Umbilical cord (tissue), 2 donors: ENCODE measurements around the gene PIEZO2. TPM values are rescaled to one million over a fixed set of nuclear protein-coding genes. Genes with fewer than 3 reads are reported as not detected.
"Not testable (repeated sequence)": the region's sequence is repeated elsewhere in the genome, so short reads cannot be mapped to it uniquely, and the experiment has no call there.

ENCODE experiments used
- DNase-seq: peaks from one replicate; pipeline ENCODE4 v3.0.0-alpha.2; 2015; ENCODE audit warnings: low spot score
- total RNA-seq: library from RNA; depleted of rRNA; stranded (reverse); fragments of >200 nt; gene quantifications from one replicate; pipeline ENCODE4 v1.2.3, GENCODE V29; 2014; ENCODE audit warnings: low replicate concordance; ENCODE audit not compliant: insufficient read depth

Gene PIEZO2
- total RNA-seq, 1 donor from 2014 or later, result 37.3 TPM

GRCh38 chr18:11150271-11150615, 874 bp upstream of the PIEZO2 start:
- DNase-seq, result no peak

GRCh38 chr18:11148680-11149440, 509 bp downstream of the PIEZO2 start:
- DNase-seq, result no peak

GRCh38 chr18:11147962-11148679, 1.2 kb downstream of the PIEZO2 start:
- DNase-seq, result no peak

GRCh38 chr18:11147371-11147951, 1.9 kb downstream of the PIEZO2 start:
- no peak for DNase-seq

- no peak for DNase-seq
Measured at GRCh38 chr18:11146947-11147345, 2.4 kb downstream of the PIEZO2 start.

- no peak for DNase-seq
Measured at GRCh38 chr18:11146238-11146946, 3.0 kb downstream of the PIEZO2 start.

GRCh38 chr18:11145413-11146191, 3.8 kb downstream of the PIEZO2 start:
- no peak for DNase-seq

GRCh38 chr18:11137400-11137799, 12.0 kb downstream of the PIEZO2 start:
- no peak for DNase-seq

GRCh38 chr18:11136241-11136640, 13.1 kb downstream of the PIEZO2 start:
- DNase-seq, result peak; percentile 28

GRCh38 chr18:11134940-11135339, 14.4 kb downstream of the PIEZO2 start:
- DNase-seq, result no peak

- DNase-seq, result not testable (repeated sequence)
Measured at GRCh38 chr18:11129059-11129458, 20.3 kb downstream of the PIEZO2 start.

- DNase-seq, result no peak
Measured at GRCh38 chr18:11125492-11126315, 23.7 kb downstream of the PIEZO2 start.

- DNase-seq, result no peak
Measured at GRCh38 chr18:11124054-11124453, 25.3 kb downstream of the PIEZO2 start.

GRCh38 chr18:11121443-11121849, 27.9 kb downstream of the PIEZO2 start:
- peak; percentile 62 for DNase-seq

GRCh38 chr18:11119959-11120587, 29.3 kb downstream of the PIEZO2 start:
- peak; percentile 19 for DNase-seq

GRCh38 chr18:11119550-11119949, 29.8 kb downstream of the PIEZO2 start:
- no peak for DNase-seq

- DNase-seq, result no peak
Measured at GRCh38 chr18:11118051-11118766, 31.2 kb downstream of the PIEZO2 start.

- peak; percentile 57 for DNase-seq
Measured at GRCh38 chr18:11115276-11115675, 34.1 kb downstream of the PIEZO2 start.

- no peak for DNase-seq
Measured at GRCh38 chr18:11114653-11115052, 34.7 kb downstream of the PIEZO2 start.
